Stomach smooth muscle (tissue), 2 donors: ENCODE measurements around the gene CCNK.

Experiments
- H3K27ac ChIP-seq: one replicate; pipeline ENCODE4 v1.7.0; 2013; ENCODE audit warnings: mild to moderate bottlenecking, low read length, inconsistent platforms
- H3K27me3 ChIP-seq, 2 donors: one replicate each; pipeline ENCODE4 v1.7.0; 2013; ENCODE audit warnings: low read length in 2 of 2; ENCODE audit not compliant: insufficient read depth in 2 of 2, control insufficient read depth in 1 of 2
- H3K36me3 ChIP-seq, 2 donors: one replicate each; pipeline ENCODE4 v1.7.0; 2013; ENCODE audit warnings: low read length in 2 of 2; ENCODE audit not compliant: control insufficient read depth in 2 of 2, insufficient read depth in 2 of 2
- H3K4me1 ChIP-seq: one replicate; pipeline ENCODE4 v1.7.0; 2013; ENCODE audit warnings: low read length; ENCODE audit not compliant: control insufficient read depth, insufficient read depth
- H3K4me3 ChIP-seq, 2 donors: one replicate each; pipeline ENCODE4 v1.7.0; 2013; ENCODE audit warnings: low read length in 2 of 2
- H3K9ac ChIP-seq, 2 donors: one replicate each; pipeline ENCODE4 v1.7.0; 2013; ENCODE audit warnings: low read length in 2 of 2, mild to moderate bottlenecking in 1 of 2
- H3K9me3 ChIP-seq, 2 donors: one replicate each; pipeline ENCODE4 v1.7.0; 2013; ENCODE audit warnings: low read length in 2 of 2; ENCODE audit not compliant: control insufficient read depth in 2 of 2
- donor health status: healthy.
- donor health status: Pancreatic carcinoma.

The CCNK gene

DNA sequence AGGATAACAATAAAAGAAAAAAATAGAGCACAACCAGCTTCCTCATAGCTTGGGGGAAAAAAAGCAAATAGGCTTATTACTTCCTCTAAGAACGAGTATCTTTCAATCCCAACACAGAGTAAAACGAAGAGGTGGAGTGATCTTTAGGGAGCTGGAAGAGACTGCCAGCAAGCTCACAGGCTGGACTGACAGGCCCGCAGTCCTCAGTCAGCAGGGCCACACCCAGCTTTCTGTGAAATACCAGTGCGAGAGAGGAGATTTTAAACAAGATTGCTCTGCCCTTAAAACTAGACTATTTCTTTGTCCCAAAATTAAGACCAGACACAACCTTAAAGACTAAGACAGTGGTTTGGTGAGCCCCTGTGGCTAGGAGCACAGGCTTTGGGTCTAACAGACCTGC lies 33.5 kb upstream of the CCNK start:
- no peak overlapping the region for H3K9ac ChIP-seq
- no peaks in the 10 kb centered on the region for H3K9me3 ChIP-seq
- no peak overlapping the region for H3K27ac ChIP-seq
- H3K4me1 ChIP-seq, result no peaks in the 10 kb centered on the region
- H3K36me3 ChIP-seq, result peaks cover 32 to 37% of the 10 kb centered on the region in 2 donors
- no peak overlapping the region for H3K4me3 ChIP-seq
- no peaks in the 10 kb centered on the region for H3K27me3 ChIP-seq

DNA sequence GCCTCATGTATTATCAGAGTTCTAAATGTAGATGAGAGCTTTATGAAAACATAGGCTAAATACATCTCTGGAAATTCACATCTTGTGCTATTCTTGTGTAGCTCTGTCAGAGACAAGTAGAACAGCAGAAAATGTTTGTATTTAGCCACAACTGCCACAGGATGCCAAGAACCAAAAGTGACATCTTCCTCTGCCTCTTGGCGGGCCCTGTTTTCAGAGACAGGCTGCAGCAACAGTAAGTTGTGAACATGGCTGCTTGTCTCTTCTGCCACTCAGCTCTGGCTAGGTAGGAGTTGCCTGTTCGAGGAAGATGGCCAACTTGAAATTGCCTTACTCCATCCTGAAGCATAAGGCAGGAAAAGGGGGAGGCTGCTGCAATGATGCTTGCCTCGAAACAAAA lies 30.9 kb upstream of the CCNK start:
- no peak overlapping the region for H3K27ac ChIP-seq
- no peak overlapping the region for H3K9ac ChIP-seq
- no peaks in the 10 kb centered on the region for H3K27me3 ChIP-seq
- H3K36me3 ChIP-seq, result peaks cover 34% of the 10 kb centered on the region in 2 donors
- H3K4me3 ChIP-seq, result no peak overlapping the region
- no peaks in the 10 kb centered on the region for H3K9me3 ChIP-seq
- no peaks in the 10 kb centered on the region for H3K4me1 ChIP-seq

DNA sequence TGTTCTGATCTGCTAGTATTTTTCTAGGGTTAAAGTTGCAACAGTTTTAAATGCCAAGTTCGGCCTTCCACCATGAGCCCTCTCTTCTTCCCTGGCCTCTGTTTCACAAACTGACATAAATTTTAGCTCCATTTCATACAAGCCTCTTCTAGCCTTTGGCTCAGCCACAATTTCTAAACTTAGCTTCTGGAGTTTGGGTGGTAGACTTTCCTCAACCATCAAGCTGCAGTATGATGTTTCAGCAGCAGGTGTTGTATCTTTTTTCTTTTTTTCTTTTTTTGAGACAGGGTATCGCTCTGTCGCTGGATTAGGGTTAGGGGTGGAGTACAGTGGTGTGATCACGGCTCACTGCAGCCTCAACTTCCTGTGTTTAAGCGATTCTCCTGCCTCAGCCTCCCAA lies 30.0 kb upstream of the CCNK start:
- Histone ChIP-seq H3K9me3 (no peaks in the 10 kb centered on the region), H3K9ac (no peak overlapping the region), H3K4me1 (no peaks in the 10 kb centered on the region), H3K27me3 (no peaks in the 10 kb centered on the region), H3K4me3 (no peak overlapping the region), H3K27ac (no peak overlapping the region), H3K36me3 (peaks cover 34 to 38% of the 10 kb centered on the region in 2 donors)

DNA sequence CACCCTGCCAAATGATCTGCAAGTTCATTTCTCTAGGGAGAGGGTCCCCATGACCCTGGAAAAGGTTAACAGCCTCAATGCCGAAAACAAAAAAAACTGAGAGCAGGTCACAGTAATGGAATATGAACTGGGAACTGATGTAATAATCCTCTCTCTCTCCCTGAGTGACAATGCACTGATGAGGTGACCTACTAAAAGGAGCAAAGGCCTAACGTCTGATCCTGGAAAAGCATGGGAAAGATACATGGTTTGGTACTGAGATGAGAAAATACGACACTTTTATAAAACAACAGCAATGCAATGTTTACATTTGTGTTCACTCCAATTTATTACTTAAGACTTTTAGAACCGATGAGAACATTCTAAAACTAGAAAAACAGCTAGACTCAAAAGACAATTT lies 28.2 kb upstream of the CCNK start:
- Histone ChIP-seq H3K27me3 (no peaks in the 10 kb centered on the region), H3K36me3 (peaks cover 31 to 36% of the 10 kb centered on the region in 2 donors), H3K4me1 (no peaks in the 10 kb centered on the region), H3K27ac (no peak overlapping the region), H3K9me3 (no peaks in the 10 kb centered on the region), H3K9ac (no peak overlapping the region), H3K4me3 (no peak overlapping the region)

DNA sequence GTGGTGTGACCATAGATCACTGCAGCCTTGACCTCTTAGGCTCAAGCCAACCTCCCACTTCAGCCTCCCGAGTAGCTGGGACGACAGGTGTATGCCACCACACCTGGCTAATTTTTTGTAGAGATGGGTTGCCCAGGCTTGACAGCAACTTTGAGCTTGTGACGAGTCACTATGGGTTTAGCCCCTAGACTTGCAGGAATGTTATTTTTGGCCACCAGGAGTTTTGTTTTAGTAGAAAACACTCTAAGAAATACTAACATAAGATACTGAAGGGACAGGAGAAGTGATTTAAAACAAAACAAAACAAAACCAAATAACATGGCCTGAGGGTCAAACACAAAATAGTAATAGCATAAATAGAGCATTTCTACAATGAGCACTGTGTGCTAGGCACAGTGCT lies 27.0 kb upstream of the CCNK start:
- Histone ChIP-seq H3K27me3 (no peaks in the 10 kb centered on the region), H3K4me3 (no peak overlapping the region), H3K36me3 (peaks cover 25 to 28% of the 10 kb centered on the region in 2 donors), H3K4me1 (no peaks in the 10 kb centered on the region), H3K9ac (no peak overlapping the region), H3K9me3 (no peaks in the 10 kb centered on the region), H3K27ac (no peak overlapping the region)

DNA sequence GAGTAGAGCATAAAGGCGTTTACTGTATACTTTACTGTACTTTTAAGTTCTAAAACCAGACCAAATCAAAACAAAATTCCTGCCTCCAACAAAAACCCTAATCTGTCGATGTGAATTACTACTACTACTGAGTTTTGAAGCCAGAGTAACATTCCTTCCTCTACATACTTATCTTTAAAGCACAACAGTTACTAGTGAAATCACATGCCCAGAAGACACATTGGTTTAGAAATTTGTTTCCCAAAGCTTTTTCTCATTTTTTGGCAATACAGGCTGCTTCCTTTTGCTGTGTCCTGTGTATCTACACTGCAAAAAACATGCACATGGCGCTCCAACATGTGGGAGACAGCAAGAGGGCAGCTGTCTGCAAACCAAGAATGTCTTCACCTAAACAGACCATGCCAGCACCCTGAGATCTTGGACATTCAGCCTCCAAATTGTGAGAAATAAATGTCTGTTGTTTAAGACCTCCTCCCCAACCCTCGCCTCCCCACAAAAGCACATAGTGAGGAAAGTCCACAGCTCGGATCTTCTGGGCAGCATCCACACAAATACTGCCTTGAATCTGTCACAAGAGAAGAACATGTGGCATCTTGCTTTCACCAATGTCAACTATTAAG lies 21.6 kb upstream of the CCNK start:
- Histone ChIP-seq H3K27ac (no peak overlapping the region), H3K4me3 (no peak overlapping the region), H3K36me3 (peaks cover 31 to 40% of the 10 kb centered on the region in 2 donors), H3K4me1 (no peaks in the 10 kb centered on the region), H3K9me3 (no peaks in the 10 kb centered on the region), H3K9ac (no peak overlapping the region), H3K27me3 (no peaks in the 10 kb centered on the region)

DNA sequence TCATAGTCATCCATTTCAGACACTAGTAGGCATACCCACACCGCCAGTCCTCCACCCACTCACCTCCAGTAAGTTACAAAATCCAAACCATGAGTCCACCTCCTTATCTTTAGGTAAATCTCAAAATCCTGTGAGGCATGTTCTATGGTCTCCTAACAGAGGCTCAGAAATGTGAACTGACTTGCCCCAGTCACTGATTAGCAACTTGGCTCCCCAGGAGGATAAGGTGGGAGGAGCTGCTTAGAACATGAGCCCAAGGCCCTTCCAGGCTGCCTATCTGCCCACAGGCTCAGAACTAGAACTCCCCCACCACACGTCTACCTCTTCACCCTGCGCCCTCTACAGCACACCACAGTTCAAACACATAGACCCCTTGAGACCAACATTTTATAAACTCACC lies 20.4 kb upstream of the CCNK start:
- no peak overlapping the region for H3K27ac ChIP-seq
- H3K9me3 ChIP-seq, result no peaks in the 10 kb centered on the region
- no peaks in the 10 kb centered on the region for H3K27me3 ChIP-seq
- no peak overlapping the region for H3K4me3 ChIP-seq
- H3K36me3 ChIP-seq, result peaks cover 34 to 39% of the 10 kb centered on the region in 2 donors
- H3K9ac ChIP-seq, result no peak overlapping the region
- H3K4me1 ChIP-seq, result no peaks in the 10 kb centered on the region

DNA sequence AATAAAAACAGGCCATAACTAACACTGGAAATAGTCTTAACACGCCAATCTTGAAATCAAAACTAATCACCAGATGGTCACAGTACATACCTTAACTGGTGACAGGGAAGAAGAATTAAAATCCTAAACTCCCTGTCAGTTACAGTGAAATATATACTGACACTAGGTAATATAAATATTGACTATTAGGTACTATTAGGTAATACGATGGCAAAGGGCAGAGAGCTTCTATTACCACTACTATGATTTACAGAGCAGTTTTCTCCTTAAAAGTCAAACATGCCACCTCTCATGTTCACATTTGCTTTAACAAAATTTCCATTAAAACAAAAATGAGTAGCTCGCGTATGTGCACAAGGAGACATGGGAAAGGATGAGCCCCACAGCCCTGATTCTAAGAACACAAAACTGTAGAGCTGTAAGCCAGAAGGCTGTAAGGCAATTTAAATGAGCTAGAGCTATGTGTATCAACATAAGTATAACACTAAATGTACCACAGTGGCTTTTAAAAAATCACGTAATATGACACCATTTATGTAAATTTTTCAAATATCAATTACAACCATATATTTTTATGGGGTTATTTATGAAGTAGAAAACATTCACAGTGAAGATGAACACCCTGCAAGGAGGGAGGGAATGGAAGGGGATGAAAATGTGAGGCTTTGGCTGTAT lies 19.7 kb upstream of the CCNK start:
- H3K36me3 ChIP-seq, result peaks cover 34 to 39% of the 10 kb centered on the region in 2 donors
- no peak overlapping the region for H3K4me3 ChIP-seq
- H3K4me1 ChIP-seq, result no peaks in the 10 kb centered on the region
- no peaks in the 10 kb centered on the region for H3K9me3 ChIP-seq
- no peak overlapping the region for H3K27ac ChIP-seq
- H3K27me3 ChIP-seq, result no peaks in the 10 kb centered on the region
- H3K9ac ChIP-seq, result no peak overlapping the region

DNA sequence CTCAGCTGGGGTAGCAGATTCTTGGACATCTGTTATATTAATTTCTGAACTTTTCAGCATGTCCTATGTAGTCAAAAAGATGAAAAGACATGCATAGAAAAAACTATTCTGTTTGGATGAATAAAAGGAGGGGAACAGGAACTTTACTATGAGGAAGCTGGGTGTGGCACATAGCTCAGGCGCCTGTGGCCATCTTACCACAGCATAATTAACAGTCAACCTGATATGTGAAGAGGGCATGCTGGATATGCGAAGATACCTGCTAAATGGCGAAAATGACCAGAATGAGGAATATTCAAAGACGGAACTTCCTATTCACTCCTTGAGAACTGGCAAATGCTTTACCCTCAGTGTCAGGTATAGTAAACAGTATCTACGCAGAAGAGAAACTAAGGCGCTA lies 19.0 kb upstream of the CCNK start:
- H3K4me1 ChIP-seq, result peaks cover under 1% of the 10 kb centered on the region
- peaks cover 28 to 39% of the 10 kb centered on the region in 2 donors for H3K36me3 ChIP-seq
- no peak overlapping the region for H3K27ac ChIP-seq
- no peak overlapping the region for H3K4me3 ChIP-seq
- no peaks in the 10 kb centered on the region for H3K27me3 ChIP-seq
- H3K9ac ChIP-seq, result no peak overlapping the region
- no peaks in the 10 kb centered on the region for H3K9me3 ChIP-seq

DNA sequence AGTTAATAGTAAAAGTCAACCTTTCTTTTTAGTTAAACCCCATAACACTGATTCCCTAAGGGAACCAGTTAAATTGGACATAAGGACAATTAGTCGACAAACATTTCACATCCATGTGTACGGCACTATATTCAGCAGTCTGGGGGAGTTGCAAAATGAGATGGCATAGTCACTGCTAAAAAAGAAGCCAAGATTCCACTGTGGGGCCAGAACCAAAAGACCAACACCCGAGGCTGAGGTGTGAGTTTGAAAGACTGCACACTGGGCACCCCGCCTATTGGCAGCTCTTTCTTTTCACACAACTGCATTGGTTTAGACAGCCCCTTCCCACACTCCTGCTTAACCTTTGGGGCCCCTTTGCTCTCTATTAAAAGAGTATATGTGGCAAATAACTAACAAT lies 17.2 kb upstream of the CCNK start:
- Histone ChIP-seq H3K27me3 (no peaks in the 10 kb centered on the region), H3K9ac (no peak overlapping the region), H3K27ac (no peak overlapping the region), H3K36me3 (peaks cover 25 to 34% of the 10 kb centered on the region in 2 donors), H3K4me3 (no peak overlapping the region), H3K9me3 (no peaks in the 10 kb centered on the region), H3K4me1 (peaks cover 7% of the 10 kb centered on the region)

DNA sequence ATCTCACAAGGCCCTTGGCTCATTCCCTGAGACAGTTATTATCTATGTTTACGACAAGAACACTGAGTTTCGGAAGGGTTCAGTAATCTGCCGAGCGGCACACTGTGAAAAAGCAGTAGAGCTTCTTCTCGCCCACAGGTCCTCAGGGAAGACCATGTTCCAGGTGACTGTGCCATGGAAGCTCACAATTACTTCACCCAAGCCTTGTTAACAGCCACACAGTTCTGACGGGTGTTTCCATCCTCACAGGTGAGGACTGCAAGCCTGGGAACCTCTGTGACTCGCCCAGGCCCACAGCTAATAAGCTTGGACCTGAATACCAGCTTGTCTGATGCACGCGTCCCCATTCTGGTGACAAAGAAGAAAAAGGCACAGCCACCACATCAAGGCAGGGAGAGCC lies 15.9 kb upstream of the CCNK start:
- Histone ChIP-seq H3K27me3 (no peaks in the 10 kb centered on the region), H3K36me3 (peaks cover 25 to 29% of the 10 kb centered on the region in 2 donors), H3K27ac (no peak overlapping the region), H3K4me1 (peaks cover 7% of the 10 kb centered on the region), H3K9ac (no peak overlapping the region), H3K4me3 (no peak overlapping the region), H3K9me3 (no peaks in the 10 kb centered on the region)
